ENCODE data around the gene CTCFL.

DNA sequence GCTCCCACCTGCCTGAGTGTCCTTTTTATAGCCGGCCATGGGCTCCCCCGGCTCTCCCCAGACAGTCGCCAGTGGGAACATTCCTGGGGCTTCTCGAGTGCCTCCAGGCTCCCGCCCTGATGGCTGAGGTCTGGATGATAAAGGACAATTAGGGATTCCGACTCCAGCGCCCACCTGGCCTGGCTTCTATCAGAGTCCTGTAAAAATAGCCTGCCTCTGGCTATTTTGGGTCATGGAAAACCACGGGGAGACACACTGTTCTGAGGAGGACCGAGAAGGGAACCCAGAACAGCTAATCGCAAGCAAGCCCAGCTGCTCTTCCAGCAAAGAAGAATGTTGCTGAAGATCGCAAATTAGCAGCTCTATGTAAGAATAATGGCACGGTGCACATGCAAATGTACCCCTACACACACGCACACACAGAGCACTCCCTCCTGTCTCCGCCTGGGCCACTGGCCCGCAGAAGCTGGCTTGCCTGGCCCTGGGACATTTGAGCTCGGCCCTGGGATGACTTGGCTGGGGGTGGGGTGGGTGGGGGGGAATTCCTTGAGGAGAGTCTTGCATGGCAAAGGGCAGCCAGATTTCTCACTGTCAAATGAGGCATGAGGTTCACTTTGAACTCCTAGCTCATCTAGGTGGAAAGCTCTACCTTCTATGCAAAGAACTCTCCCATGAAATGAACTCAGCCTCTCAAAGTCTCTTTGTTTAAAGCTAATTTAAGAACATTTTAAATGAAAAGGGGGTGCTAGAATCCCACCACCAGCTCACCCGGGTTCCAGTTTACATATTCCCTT lies 55.3 kb downstream of the CTCFL start:
- TF ChIP-seq, protein P1, sequence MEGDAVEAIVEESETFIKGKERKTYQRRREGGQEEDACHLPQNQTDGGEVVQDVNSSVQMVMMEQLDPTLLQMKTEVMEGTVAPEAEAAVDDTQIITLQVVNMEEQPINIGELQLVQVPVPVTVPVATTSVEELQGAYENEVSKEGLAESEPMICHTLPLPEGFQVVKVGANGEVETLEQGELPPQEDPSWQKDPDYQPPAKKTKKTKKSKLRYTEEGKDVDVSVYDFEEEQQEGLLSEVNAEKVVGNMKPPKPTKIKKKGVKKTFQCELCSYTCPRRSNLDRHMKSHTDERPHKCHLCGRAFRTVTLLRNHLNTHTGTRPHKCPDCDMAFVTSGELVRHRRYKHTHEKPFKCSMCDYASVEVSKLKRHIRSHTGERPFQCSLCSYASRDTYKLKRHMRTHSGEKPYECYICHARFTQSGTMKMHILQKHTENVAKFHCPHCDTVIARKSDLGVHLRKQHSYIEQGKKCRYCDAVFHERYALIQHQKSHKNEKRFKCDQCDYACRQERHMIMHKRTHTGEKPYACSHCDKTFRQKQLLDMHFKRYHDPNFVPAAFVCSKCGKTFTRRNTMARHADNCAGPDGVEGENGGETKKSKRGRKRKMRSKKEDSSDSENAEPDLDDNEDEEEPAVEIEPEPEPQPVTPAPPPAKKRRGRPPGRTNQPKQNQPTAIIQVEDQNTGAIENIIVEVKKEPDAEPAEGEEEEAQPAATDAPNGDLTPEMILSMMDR (IDR thresholded peaks at IDR 0.05): no peak
- TF ChIP-seq POLR2A (IDR thresholded peaks at IDR 0.05): no peak
